SIG-M5 treated with dmso at 0.1 percent for 504 hours (cell line): ENCODE data around the gene AIG1.

Experiments used
- DNase-seq: peaks from one replicate; lab custom pipeline; 2025; ENCODE audit not compliant: unreplicated experiment; lab: John Stamatoyannopoulos, UW

The AIG1 gene

GRCh38 chr6:143261899-143262436, 201.3 kb downstream of the AIG1 start:
- DNase-seq, result no peak

GRCh38 chr6:143262859-143263258, 202.2 kb downstream of the AIG1 start:
- no peak for DNase-seq

DNA sequence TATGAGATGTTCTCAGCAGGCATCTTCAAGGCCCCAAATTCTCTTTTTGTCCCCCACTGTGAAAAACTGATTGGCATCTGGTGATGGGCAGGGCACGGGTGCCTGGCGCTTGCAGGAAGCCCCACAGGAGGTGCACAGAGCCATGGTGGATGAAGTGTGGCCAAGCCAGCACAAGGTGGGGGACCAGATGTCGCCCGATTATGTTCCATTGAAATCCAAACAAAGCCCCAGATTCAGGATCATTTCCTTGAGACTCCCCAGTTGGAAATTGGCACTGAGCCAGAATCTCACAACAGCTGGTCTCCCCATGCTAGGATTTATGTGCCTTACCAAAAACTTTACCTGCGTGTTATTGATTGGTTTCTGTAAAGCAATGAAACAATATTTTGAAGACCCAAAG, 203.7 kb downstream of the AIG1 start:
- DNase-seq, result no peak

- DNase-seq, result no peak
Measured at GRCh38 chr6:143264986-143265764, 204.5 kb downstream of the AIG1 start.

DNA sequence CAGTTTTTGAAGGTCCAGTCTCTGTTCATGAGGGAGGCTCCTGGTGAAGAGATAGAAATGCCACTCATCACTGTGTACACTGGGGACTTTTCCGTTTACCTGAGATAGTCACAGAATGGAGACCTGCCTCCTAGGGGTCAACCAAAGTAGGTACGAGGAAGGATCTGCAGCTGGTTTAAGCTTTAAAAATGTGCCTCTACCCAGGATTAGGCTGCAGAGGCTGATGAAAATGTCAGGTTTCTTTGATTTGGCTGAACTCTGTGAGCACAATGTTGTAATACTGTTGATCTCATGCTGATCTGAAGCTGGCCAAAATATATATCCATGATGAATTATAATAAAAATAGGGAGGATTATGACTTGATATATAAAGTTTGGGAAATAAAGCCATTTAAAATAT, 207.1 kb downstream of the AIG1 start:
- no peak for DNase-seq

- DNase-seq, result no peak
Measured at GRCh38 chr6:143268439-143268838, 207.8 kb downstream of the AIG1 start.

- DNase-seq, result no peak
Measured at GRCh38 chr6:143270026-143270425, 209.3 kb downstream of the AIG1 start.

GRCh38 chr6:143271024-143271423, 210.3 kb downstream of the AIG1 start:
- DNase-seq, result no peak

GRCh38 chr6:143276436-143276835, 215.7 kb downstream of the AIG1 start:
- DNase-seq, result peak; percentile 30

GRCh38 chr6:143279385-143279784, 218.7 kb downstream of the AIG1 start:
- DNase-seq, result no peak

- DNase-seq, result no peak
Measured at GRCh38 chr6:143283887-143284645, 223.4 kb downstream of the AIG1 start.

GRCh38 chr6:143286251-143286795, 225.6 kb downstream of the AIG1 start:
- DNase-seq, result no peak

GRCh38 chr6:143288923-143289322, 228.2 kb downstream of the AIG1 start:
- no peak for DNase-seq

DNA sequence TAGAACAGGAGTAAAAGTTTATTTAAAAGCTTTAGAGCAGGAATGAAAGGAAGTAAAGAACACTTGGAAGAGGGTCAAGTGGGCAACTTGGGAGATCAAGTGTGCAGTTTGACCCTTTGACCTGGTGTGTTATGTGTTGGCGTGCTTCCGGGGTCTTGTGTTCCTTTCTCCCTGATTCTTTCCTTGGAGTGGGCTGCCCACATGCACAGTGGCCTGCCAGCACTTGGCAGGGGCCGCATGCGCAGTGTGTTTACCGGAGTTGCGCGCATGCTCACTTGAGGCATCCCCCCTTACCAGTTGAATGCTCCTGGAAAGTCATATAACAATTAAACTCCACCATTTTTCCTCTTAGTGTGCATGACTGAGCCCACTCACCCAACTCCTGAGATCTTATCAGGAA, 229.5 kb downstream of the AIG1 start:
- DNase-seq, result no peak

GRCh38 chr6:143293523-143293922, 232.8 kb downstream of the AIG1 start:
- DNase-seq, result no peak

DNA sequence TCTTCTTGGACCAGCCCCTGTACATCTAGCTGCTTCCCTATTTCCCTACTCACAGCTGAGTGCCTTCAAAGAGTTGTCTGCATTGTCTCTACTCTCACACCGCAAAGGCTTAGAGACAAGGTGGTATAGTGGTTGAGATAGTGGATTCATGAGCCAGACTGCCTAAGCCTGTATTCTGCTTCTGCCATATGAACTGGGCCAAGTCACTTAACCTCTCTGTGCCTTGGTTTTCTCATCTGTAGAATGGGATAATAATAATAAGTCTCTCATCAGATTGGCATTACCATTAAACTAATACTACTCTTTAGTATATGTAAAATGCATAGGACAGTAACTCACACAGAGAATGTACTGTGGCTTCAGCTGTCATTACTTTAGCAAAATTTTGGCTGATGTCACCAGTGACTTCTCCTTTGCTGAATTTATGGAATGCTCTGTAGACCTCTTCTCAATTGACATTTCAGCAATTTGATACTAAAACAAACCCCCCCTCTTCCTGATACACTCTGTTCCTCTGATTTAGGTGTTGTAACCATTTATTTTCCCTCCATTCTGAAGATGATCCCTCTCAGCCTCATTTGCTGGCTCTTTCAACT, 233.7 kb downstream of the AIG1 start:
- no peak for DNase-seq

GRCh38 chr6:143295932-143296331, 235.2 kb downstream of the AIG1 start:
- no peak for DNase-seq

DNA sequence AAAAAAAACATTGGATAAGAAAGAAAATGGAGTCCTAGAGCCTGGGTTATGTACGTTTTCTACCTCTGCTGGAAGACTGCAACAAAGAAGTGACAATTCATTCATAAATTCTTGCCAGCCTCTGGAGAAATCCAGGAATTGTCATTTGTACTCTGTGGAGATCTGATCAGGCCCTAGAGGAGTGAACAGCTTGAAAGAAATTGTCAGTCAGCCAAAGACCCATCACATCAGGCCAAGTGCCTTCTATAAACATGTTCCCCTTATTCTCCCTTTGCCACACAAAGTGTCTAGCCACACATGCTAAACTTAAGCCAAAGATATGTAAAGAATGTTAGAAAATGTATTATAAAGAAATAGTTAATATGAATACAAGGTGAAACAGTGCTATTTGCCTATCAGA, 237.4 kb downstream of the AIG1 start:
- no peak for DNase-seq

DNA sequence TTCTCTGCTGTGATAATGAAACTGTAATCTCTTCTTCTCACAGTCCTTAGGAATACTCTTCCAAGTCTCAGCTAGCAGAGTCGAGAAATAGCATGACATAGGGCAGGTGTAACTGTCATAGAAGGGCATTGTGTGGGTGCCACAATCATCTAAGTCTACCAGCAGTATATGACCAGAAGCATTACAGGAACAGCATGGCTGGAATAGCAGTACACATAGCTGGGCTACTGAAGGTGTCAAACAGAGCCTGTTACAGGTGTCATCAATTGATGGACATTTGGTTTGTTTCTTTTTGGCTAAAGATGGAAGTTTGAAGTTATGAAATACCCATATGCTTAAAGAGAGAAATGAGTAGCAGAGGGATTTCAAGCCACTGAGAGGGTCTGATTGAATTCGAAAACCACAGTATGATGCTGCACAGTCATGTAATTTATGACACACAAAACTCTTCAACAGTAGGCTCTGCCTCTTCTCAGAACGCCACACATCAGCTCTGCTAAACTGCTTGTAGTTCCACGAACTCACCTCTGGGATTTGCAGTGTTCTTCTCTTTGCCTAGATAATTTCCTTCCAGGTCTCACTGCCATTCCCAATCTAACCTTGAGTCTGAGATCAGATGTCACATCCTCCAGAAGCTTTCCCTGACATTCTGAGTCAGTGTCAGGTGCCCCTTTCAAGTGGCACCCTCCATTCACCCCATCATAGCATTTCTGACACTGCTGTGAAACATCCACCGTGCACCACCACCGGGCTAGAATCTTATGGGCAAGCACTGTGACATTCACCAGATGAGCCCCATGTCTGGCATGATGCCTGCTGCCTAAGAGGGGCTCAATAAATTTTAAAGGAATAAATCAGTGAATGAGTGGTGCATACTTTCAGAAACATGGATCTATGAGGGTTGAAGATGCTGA, 238.8 kb downstream of the AIG1 start:
- no peak for DNase-seq

GRCh38 chr6:143301188-143301587, 240.5 kb downstream of the AIG1 start:
- no peak for DNase-seq
